PC-3 (cell line): ENCODE data around the gene ATG7.

ENCODE experiments used
- CTCF ChIP-seq: fragments of 300-600 bp; sonication (generic); conservative IDR thresholded peaks from 2 replicates; pipeline ENCODE4 v1.5.1; 2017; ENCODE audit warnings: antibody characterized with exemption, low read depth, mild to moderate bottlenecking, low read length
- EZH2 ChIP-seq: fragments of 300-600 bp; sonication (generic); IDR thresholded peaks from one replicate; pipeline ENCODE4 v1.6.1; 2017; ENCODE audit warnings: antibody characterized with exemption, mild to moderate bottlenecking, low read length; ENCODE audit not compliant: unreplicated experiment

GRCh38 chr3:11529281-11529680, 257.1 kb downstream of the ATG7 start:
- TF ChIP-seq EZH2 (no peak), CTCF (no peak)
